ENCODE results near the gene KLRF2.

- TF ChIP-seq CTCF (conservative IDR thresholded peaks at IDR 0.05 in 1 of 2, IDR thresholded peaks at IDR 0.05 in 1 of 2; ENCODE audit: extremely low read depth in 1 of 2, insufficient read depth in 1 of 2, low read depth in 1 of 2, low read length in 2 of 2) (no peak), EZH2 (IDR thresholded peaks at IDR 0.05; ENCODE audit: borderline replicate concordance, low read length) (no peak)
Measured at GRCh38 chr12:9864913-9865675, 16.2 kb upstream of the KLRF2 start.
